Natural killer cell treated with Interleukin-12 subunit alpha and Interleukin-12 subunit beta and Interleukin-15 and Interleukin-18, amount 100 ng/mL, for 72 hours (primary cell): Measurements from ENCODE around the gene HNF4A. TPM values are rescaled to one million over a fixed set of nuclear protein-coding genes. Genes with fewer than 3 reads are reported as not detected.

Experiments
- ATAC-seq, 2 donors: fragments of 150-1000 bp; cut with Tn5 transposase in 1 of 2; sonication (Bioruptor Pico), chemical (Tn5 transposase) in 1 of 2; 2 replicates each; pipeline ENCODE4 v1.10.0; 2021
- DNase-seq: peaks from one replicate; pipeline ENCODE4 v3.0.0; 2022; ENCODE audit warnings: low spot score
- H3K27ac Mint-ChIP-seq, 2 donors: 1 replicate in 1 of 2; 2 replicates in 1 of 2; pipeline ENCODE4 v1.8.0; 2022; ENCODE audit warnings: mixed read lengths in 2 of 2, mild to moderate bottlenecking in 1 of 2, moderate library complexity in 1 of 2
- H3K27me3 Mint-ChIP-seq, 2 donors: 1 replicate in 1 of 2; 2 replicates in 1 of 2; pipeline ENCODE4 v1.8.0; 2022; ENCODE audit warnings: mixed read lengths in 2 of 2
- H3K36me3 Mint-ChIP-seq: one replicate; pipeline ENCODE4 v1.8.0; 2022; ENCODE audit warnings: mixed read lengths
- H3K4me1 Mint-ChIP-seq, 2 donors: 1 replicate in 1 of 2; 2 replicates in 1 of 2; pipeline ENCODE4 v1.8.0; 2022; ENCODE audit warnings: low read depth in 2 of 2, mixed read lengths in 2 of 2, mild to moderate bottlenecking in 1 of 2
- H3K4me3 Mint-ChIP-seq: one replicate; pipeline ENCODE4 v1.8.0; 2022; ENCODE audit warnings: mixed read lengths
- H3K9me3 Mint-ChIP-seq: 2 replicates; pipeline ENCODE4 v1.8.0; 2022; ENCODE audit warnings: mixed read lengths
- total RNA-seq, 2 donors: library from RNA; stranded (reverse); gene quantifications; one replicate each; pipeline ENCODE4 v1.2.3, GENCODE V29; 2022

Gene HNF4A
- total RNA-seq, 2 donors from 2014 or later = not detected

DNA sequence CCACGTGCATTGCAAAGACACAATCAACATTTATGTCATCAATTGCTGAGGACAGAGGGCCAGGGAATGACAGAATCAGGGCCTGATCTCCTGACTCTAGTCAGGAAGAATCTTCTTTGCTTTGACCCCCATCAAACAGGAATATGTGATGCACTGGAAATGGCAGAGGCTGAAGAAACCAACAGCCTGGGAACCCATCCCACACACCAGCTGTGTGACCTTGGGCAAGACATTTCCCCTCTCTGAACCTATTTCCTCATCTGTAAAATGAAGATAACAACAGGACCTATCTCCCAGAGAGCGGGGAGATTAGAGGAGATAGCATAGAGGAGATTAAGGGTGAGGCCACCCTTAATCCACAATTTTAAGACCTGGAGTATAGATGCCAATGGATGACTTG is 1.5 kb downstream of the HNF4A start:
- H3K36me3 Mint-ChIP-seq = no peaks in the 10 kb centered on the region
- no peaks in the 10 kb centered on the region for H3K9me3 Mint-ChIP-seq
- H3K4me3 Mint-ChIP-seq = no peak overlapping the region
- no peak overlapping the region for H3K27ac Mint-ChIP-seq
- DNase-seq (no peak), ATAC-seq (no peak)
- H3K27me3 Mint-ChIP-seq = peaks cover 11 to 36% of the 10 kb centered on the region in 2 donors
- no peaks in the 10 kb centered on the region for H3K4me1 Mint-ChIP-seq

DNA sequence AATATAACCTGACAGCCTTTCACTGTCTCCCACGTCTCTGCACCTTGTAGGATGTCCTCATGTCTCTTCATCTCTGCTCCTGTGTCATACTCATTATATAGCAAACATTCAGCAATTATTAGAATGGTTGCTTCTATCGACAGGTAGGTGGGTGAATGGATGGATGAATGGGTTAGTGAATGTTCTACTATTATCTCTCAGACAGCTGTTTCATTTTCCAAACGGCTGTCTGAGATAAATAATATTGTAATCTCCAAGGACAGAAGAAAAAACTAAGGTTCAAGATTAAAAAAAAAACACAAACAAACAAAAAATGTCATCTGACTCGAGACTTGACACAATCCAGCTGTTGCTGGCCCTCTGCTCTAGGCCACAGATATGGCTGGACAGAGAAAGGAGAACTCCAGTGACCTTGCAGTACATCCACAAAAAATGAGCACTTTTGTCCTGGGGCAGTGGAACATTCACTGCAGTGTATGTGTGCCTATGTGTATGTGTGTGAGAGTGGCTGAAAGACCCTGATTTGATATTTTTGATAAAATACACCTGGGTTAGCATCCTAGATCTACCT is 2.1 kb downstream of the HNF4A start:
- Mint-ChIP-seq H3K27ac (no peak overlapping the region), H3K4me3 (no peak overlapping the region), H3K36me3 (no peaks in the 10 kb centered on the region), H3K27me3 (peaks cover 11 to 31% of the 10 kb centered on the region in 2 donors), H3K4me1 (no peaks in the 10 kb centered on the region), H3K9me3 (no peaks in the 10 kb centered on the region)
- ATAC-seq = no peak
- DNase-seq = no peak

GRCh38 chr20:44358776-44359175 is 3.3 kb downstream of the HNF4A start:
- Mint-ChIP-seq H3K4me1 (no peaks in the 10 kb centered on the region), H3K27me3 (peaks cover 11 to 31% of the 10 kb centered on the region in 2 donors)
- no peak for ATAC-seq

GRCh38 chr20:44360221-44360620 is 4.7 kb downstream of the HNF4A start:
- no peaks in the 10 kb centered on the region for H3K4me1 Mint-ChIP-seq
- H3K27me3 Mint-ChIP-seq = peaks cover 7 to 21% of the 10 kb centered on the region in 2 donors
- H3K9me3 Mint-ChIP-seq = no peaks in the 10 kb centered on the region
- no peak overlapping the region for H3K27ac Mint-ChIP-seq
- no peak overlapping the region for H3K4me3 Mint-ChIP-seq
- H3K36me3 Mint-ChIP-seq = no peaks in the 10 kb centered on the region
- ATAC-seq (no peak), DNase-seq (no peak)

More at GRCh38 chr20:44358776-44359175, 3.3 kb downstream of the HNF4A start:
- Mint-ChIP-seq H3K36me3 (no peaks in the 10 kb centered on the region), H3K9me3 (no peaks in the 10 kb centered on the region), H3K4me3 (no peak overlapping the region), H3K27ac (no peak overlapping the region)
- DNase-seq = no peak

GRCh38 chr20:44361021-44361420 is 5.5 kb downstream of the HNF4A start:
- Mint-ChIP-seq H3K36me3 (no peaks in the 10 kb centered on the region), H3K27ac (no peak overlapping the region), H3K9me3 (no peaks in the 10 kb centered on the region), H3K4me1 (no peaks in the 10 kb centered on the region), H3K27me3 (peaks cover 6 to 21% of the 10 kb centered on the region in 2 donors), H3K4me3 (no peak overlapping the region)
- ATAC-seq = no peak
- DNase-seq = no peak

- Mint-ChIP-seq H3K27ac (no peak overlapping the region), H3K27me3 (peaks cover 6 to 21% of the 10 kb centered on the region in 2 donors), H3K36me3 (no peaks in the 10 kb centered on the region), H3K4me1 (no peaks in the 10 kb centered on the region), H3K9me3 (no peaks in the 10 kb centered on the region), H3K4me3 (no peak overlapping the region)
- DNase-seq (no peak), ATAC-seq (no peak)
Observed at GRCh38 chr20:44362466-44362940, 7.0 kb downstream of the HNF4A start.

GRCh38 chr20:44364068-44364467 is 8.6 kb downstream of the HNF4A start:
- DNase-seq (no peak), ATAC-seq (no peak)
- H3K36me3 Mint-ChIP-seq = no peaks in the 10 kb centered on the region
- H3K27me3 Mint-ChIP-seq = peaks cover 6 to 12% of the 10 kb centered on the region in 2 donors
- H3K4me1 Mint-ChIP-seq = no peaks in the 10 kb centered on the region
- H3K4me3 Mint-ChIP-seq = no peak overlapping the region
- H3K9me3 Mint-ChIP-seq = no peaks in the 10 kb centered on the region
- H3K27ac Mint-ChIP-seq = no peak overlapping the region

DNA sequence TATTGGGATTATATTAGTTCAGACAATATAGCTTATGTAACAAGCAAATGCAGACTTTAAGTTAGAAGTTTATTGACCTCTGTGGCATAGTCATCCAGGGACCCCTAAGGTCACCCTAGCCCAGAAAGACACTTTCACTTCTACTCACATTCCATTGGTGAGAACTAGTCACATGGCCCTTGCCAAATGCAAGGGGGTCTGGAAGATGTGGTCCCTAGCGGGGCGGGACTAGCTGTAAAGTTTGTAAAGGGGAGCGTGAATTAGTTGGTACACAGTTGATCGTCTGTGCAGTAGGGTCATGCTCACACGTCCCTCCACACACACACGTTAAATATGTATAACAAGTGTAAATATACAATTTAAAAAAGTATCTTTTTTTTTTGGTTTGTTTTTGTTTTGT is 9.3 kb downstream of the HNF4A start:
- no peaks in the 10 kb centered on the region for H3K9me3 Mint-ChIP-seq
- ATAC-seq (no peak), DNase-seq (no peak)
- H3K36me3 Mint-ChIP-seq = no peaks in the 10 kb centered on the region
- H3K27ac Mint-ChIP-seq = no peak overlapping the region
- no peak overlapping the region for H3K4me3 Mint-ChIP-seq
- no peaks in the 10 kb centered on the region for H3K4me1 Mint-ChIP-seq
- peaks cover 6 to 9% of the 10 kb centered on the region in 2 donors for H3K27me3 Mint-ChIP-seq

DNA sequence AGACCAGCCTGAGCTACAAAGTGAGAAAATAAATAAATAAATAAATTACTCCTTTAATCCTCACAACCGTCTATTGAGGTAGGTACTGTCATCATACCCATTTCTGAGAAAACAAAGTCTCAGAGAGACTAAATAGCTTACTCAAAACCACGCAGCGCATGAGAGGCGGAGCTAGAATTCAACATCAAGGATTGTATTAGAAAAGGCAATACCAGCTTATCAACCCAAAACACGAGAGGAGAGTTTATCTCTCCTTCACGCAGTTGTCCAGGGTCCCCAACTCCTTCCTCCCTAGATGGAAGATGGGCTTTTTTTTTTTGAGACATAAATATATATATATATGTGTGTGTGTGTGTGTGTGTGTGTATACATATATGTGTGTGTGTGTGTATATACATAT is 12.2 kb downstream of the HNF4A start:
- no peak overlapping the region for H3K27ac Mint-ChIP-seq
- ATAC-seq (no peak), DNase-seq (no peak)
- H3K4me3 Mint-ChIP-seq = no peak overlapping the region
- H3K36me3 Mint-ChIP-seq = no peaks in the 10 kb centered on the region
- no peaks in the 10 kb centered on the region for H3K4me1 Mint-ChIP-seq
- H3K27me3 Mint-ChIP-seq = peaks cover 5 to 6% of the 10 kb centered on the region in 2 donors
- H3K9me3 Mint-ChIP-seq = no peaks in the 10 kb centered on the region

- ATAC-seq = peak; percentile 31 to 43
- H3K4me1 Mint-ChIP-seq = no peaks in the 10 kb centered on the region
- DNase-seq = no peak
- H3K9me3 Mint-ChIP-seq = no peaks in the 10 kb centered on the region
- H3K27me3 Mint-ChIP-seq = peaks cover 14% of the 10 kb centered on the region in 2 donors
- H3K27ac Mint-ChIP-seq = no peak overlapping the region
- no peaks in the 10 kb centered on the region for H3K36me3 Mint-ChIP-seq
- H3K4me3 Mint-ChIP-seq = no peak overlapping the region
Observed at GRCh38 chr20:44370639-44371218, 15.2 kb downstream of the HNF4A start.

- Mint-ChIP-seq H3K27ac (no peak overlapping the region), H3K36me3 (no peaks in the 10 kb centered on the region), H3K4me3 (no peak overlapping the region), H3K27me3 (peaks cover 5 to 18% of the 10 kb centered on the region in 2 donors), H3K9me3 (no peaks in the 10 kb centered on the region), H3K4me1 (peaks cover 0 to 5% of the 10 kb centered on the region in 2 donors)
- no peak for DNase-seq
- no peak for ATAC-seq
Observed at GRCh38 chr20:44382641-44383040, 27.1 kb downstream of the HNF4A start.

GRCh38 chr20:44384423-44385027 is 29.0 kb downstream of the HNF4A start:
- ATAC-seq (peak; percentile 72 to 76), DNase-seq (peak; percentile 86)
- H3K4me1 Mint-ChIP-seq = peaks cover 5 to 12% of the 10 kb centered on the region in 2 donors
- H3K27me3 Mint-ChIP-seq = peaks cover 0 to 18% of the 10 kb centered on the region in 2 donors
- H3K36me3 Mint-ChIP-seq = no peaks in the 10 kb centered on the region
- H3K27ac Mint-ChIP-seq = no peak overlapping the region
- no peaks in the 10 kb centered on the region for H3K9me3 Mint-ChIP-seq
- H3K4me3 Mint-ChIP-seq = no peak overlapping the region

GRCh38 chr20:44388466-44389023 is 33.0 kb downstream of the HNF4A start:
- Mint-ChIP-seq H3K4me3 (no peak overlapping the region), H3K27me3 (peaks cover 0 to 12% of the 10 kb centered on the region in 2 donors), H3K9me3 (no peaks in the 10 kb centered on the region), H3K27ac (no peak overlapping the region), H3K4me1 (peaks cover 5 to 12% of the 10 kb centered on the region in 2 donors), H3K36me3 (no peaks in the 10 kb centered on the region)
- DNase-seq = peak; percentile 81
- peak; percentile 88 to 92 for ATAC-seq

- no peak for DNase-seq
- Mint-ChIP-seq H3K27ac (no peak overlapping the region), H3K4me3 (no peak overlapping the region), H3K4me1 (peaks cover 5 to 10% of the 10 kb centered on the region in 2 donors), H3K36me3 (no peaks in the 10 kb centered on the region), H3K9me3 (no peaks in the 10 kb centered on the region), H3K27me3 (peaks cover 0 to 10% of the 10 kb centered on the region in 2 donors)
- no peak for ATAC-seq
Observed at GRCh38 chr20:44389871-44390270, 34.4 kb downstream of the HNF4A start.
